ENCODE measurements around the gene PRB2. TPM values are rescaled to one million over a fixed set of nuclear protein-coding genes. Genes with fewer than 3 reads are reported as not detected.

Gene PRB2
- total RNA-seq, 2 experiments from 2014 or later, result not detected

Other genes starting within 250 kb of the PRB2 start
- gene SMIM10L1, start 224.4 kb downstream of the PRB2 start, total RNA-seq, result 1 to 10 TPM; 8.7 to 9.0 TPM
- not detected for gene TAS2R42, start 208.6 kb downstream of the PRB2 start, total RNA-seq
- gene PRB3, start 125.9 kb downstream of the PRB2 start, total RNA-seq, result not detected
- gene PRB4, start 85.1 kb downstream of the PRB2 start, total RNA-seq, result not detected

All from activated naive CD8-positive, alpha-beta T cell treated with anti-CD3 and anti-CD28 coated beads for 36 hours (primary cell).